HepG2 (cell line): ENCODE results near the gene PLCB1. TPM values are rescaled to one million over a fixed set of nuclear protein-coding genes. Genes with fewer than 3 reads are reported as not detected.

ENCODE experiments used
- ATAC-seq: fragments of 200-7000 bp; cut with Tn5 transposase; 3 replicates; pipeline ENCODE4 v1.9.1; 2020; ENCODE audit warnings: mild to moderate bottlenecking, moderate library complexity
- BruUV-seq: library from RNA; stranded (reverse); fragments of 400-500 nt; replicated peaks from 2 replicates; lab custom pipeline; 2021; lab: Mats Ljungman, UMichigan
- CTCF ChIA-PET: fragments of 300-600 bp; formaldehyde crosslinking; extraction: SDS; loops from one replicate; lab custom pipeline; 2021; ENCODE audit warnings: low total read pairs, inconsistent platforms, low intra/inter-chr PET ratio; lab: Yijun Ruan, JAX
- POLR2A ChIA-PET: fragments of 350-600 bp; sonication (Branson Sonifier 250); formaldehyde crosslinking; loops from one replicate; lab custom pipeline; 2020; ENCODE audit warnings: antibody characterized with exemption, inconsistent platforms; lab: Yijun Ruan, JAX
- DNase-seq: peaks from one replicate; pipeline ENCODE4 v3.0.0-alpha.2; 2015; ENCODE audit warnings: low spot score
- FAIRE-seq: peaks from 3 replicates; lab custom pipeline; 2011; peaks lifted over from hg19 to GRCh38; lab: Jason Lieb, UNC
- H2AFZ ChIP-seq: one replicate; pipeline ENCODE4 v1.6.1; 2011; ENCODE audit warnings: low read length, inconsistent platforms
- H3K27ac ChIP-seq: fragments of 300-600 bp; 3 replicates; pipeline ENCODE4 v1.8.0; 2011; ENCODE audit warnings: mixed run types, mild to moderate bottlenecking, mixed read lengths, low read length, inconsistent platforms; ENCODE audit not compliant: insufficient read depth; ENCODE audit errors: extremely low read length
- H3K27me3 ChIP-seq, 2 experiments: fragments of 200-600 bp in 1 of 2; 2 replicates in 1 of 2; 3 replicates in 1 of 2; pipeline versions ENCODE4 v1.6.0 to v1.8.0; 2011; ENCODE audit warnings: low read length in 2 of 2, mild to moderate bottlenecking in 2 of 2, moderate library complexity in 2 of 2, inconsistent platforms in 1 of 2; ENCODE audit not compliant: insufficient read depth in 2 of 2, control insufficient read depth in 1 of 2
- H3K36me3 ChIP-seq, 2 experiments: fragments of 200-600 bp in 1 of 2; replicated peaks in 1 of 2; 2 replicates in 1 of 2; 3 replicates in 1 of 2; pipeline versions ENCODE4 v1.5.1 to v1.8.0; 2011; ENCODE audit warnings: low read length in 2 of 2, inconsistent platforms in 1 of 2; ENCODE audit not compliant: insufficient read depth in 2 of 2, control insufficient read depth in 1 of 2
- H3K4me1 ChIP-seq: 2 replicates; pipeline ENCODE4 v1.5.1; 2012; ENCODE audit warnings: low read length, inconsistent platforms; ENCODE audit not compliant: insufficient read depth
- H3K4me2 ChIP-seq: 2 replicates; pipeline ENCODE4 v1.6.0; 2011; ENCODE audit warnings: low read depth, low read length, inconsistent platforms
- H3K4me3 ChIP-seq, 3 experiments: fragments of 200-600 bp in 1 of 3; sonication (generic), shearing (Covaris generic) in 1 of 3; replicated peaks in 1 of 3; 2 replicates each; pipeline ENCODE4 v1.5.1; 2011 to 2016; ENCODE audit warnings: low read length in 3 of 3, inconsistent platforms in 2 of 3, low read depth in 2 of 3, mild to moderate bottlenecking in 2 of 3, control low read depth in 1 of 3, mixed read lengths in 1 of 3; ENCODE audit not compliant: insufficient read depth in 1 of 3
- H3K79me2 ChIP-seq: one replicate; pipeline ENCODE4 v1.6.1; 2011; ENCODE audit warnings: low read length, inconsistent platforms; ENCODE audit not compliant: insufficient read depth
- H3K9ac ChIP-seq: 2 replicates; pipeline ENCODE4 v1.6.0; 2011; ENCODE audit warnings: mild to moderate bottlenecking, low read depth, low read length, inconsistent platforms; ENCODE audit not compliant: insufficient read depth
- H3K9me3 ChIP-seq: 2 replicates; pipeline ENCODE4 v1.5.1; 2012; ENCODE audit warnings: mild to moderate bottlenecking, low read length
- H4K20me1 ChIP-seq: 2 replicates; pipeline ENCODE4 v1.6.0; 2011; ENCODE audit warnings: inconsistent platforms, mild to moderate bottlenecking, low read length, moderate library complexity; ENCODE audit not compliant: insufficient read depth
- FOXO1 ChIP-seq: sonication (generic); formaldehyde crosslinking; IDR thresholded peaks from 2 replicates; pipeline ENCODE4 v1.4.0; 2020; ENCODE audit warnings: missing genetic modification reagents
- HOXA3 ChIP-seq: sonication (generic); formaldehyde crosslinking; IDR thresholded peaks from 2 replicates; pipeline ENCODE4 v1.5.0; 2020; ENCODE audit warnings: missing genetic modification reagents
- PRDM15 ChIP-seq: sonication (generic); formaldehyde crosslinking; IDR thresholded peaks from 2 replicates; pipeline ENCODE4 v1.4.0; 2020; ENCODE audit warnings: missing genetic modification reagents
- ZBTB3 ChIP-seq: sonication (generic); formaldehyde crosslinking; IDR thresholded peaks from 2 replicates; pipeline ENCODE4 v1.4.0; 2020; ENCODE audit warnings: low read depth, mild to moderate bottlenecking, moderate library complexity, missing genetic modification reagents, borderline replicate concordance
- ZFAT ChIP-seq: sonication (generic); formaldehyde crosslinking; conservative IDR thresholded peaks from 2 replicates; pipeline ENCODE4 v1.8.1; 2023; ENCODE audit warnings: missing genetic modification reagents, inconsistent platforms
- ZNF143 ChIP-seq: sonication (generic); formaldehyde crosslinking; IDR thresholded peaks from 2 replicates; pipeline ENCODE4 v1.4.0; 2020; ENCODE audit warnings: missing genetic modification reagents
- ZNF468 ChIP-seq: sonication (generic); formaldehyde crosslinking; IDR thresholded peaks from 2 replicates; pipeline ENCODE4 v1.8.0; 2022; ENCODE audit warnings: mild to moderate bottlenecking, moderate library complexity, missing genetic modification reagents
- ZNF615 ChIP-seq: sonication (generic); formaldehyde crosslinking; IDR thresholded peaks from 2 replicates; pipeline ENCODE4 v1.5.0; 2020; ENCODE audit warnings: mild to moderate bottlenecking, missing genetic modification reagents, borderline replicate concordance
- ZNF710 ChIP-seq: sonication (generic); formaldehyde crosslinking; IDR thresholded peaks from 2 replicates; pipeline ENCODE4 v1.5.0; 2020; ENCODE audit warnings: mild to moderate bottlenecking, missing genetic modification reagents, borderline replicate concordance
- ZNF768 ChIP-seq: sonication (generic); formaldehyde crosslinking; IDR thresholded peaks from 2 replicates; pipeline ENCODE4 v1.4.0; 2020; ENCODE audit warnings: missing genetic modification reagents
- ZNF780A ChIP-seq: sonication (generic); formaldehyde crosslinking; IDR thresholded peaks from 2 replicates; pipeline ENCODE4 v1.8.0; 2022; ENCODE audit warnings: mild to moderate bottlenecking, missing genetic modification reagents, moderate library complexity
- in situ Hi-C: cut with HindIII; loops from 2 replicates; pipeline ENCODE4 v1.10.0; 2017; ENCODE audit warnings: low pct_unique_long_range_greater_than_20kb; ENCODE audit not compliant: extremely low pct_ligation_motif_present
- intact Hi-C: fragments of 100-400 bp; cut with micrococcal nuclease; formaldehyde crosslinking; loops from one replicate; pipeline ENCODE4 v1.10.0; 2022; ENCODE audit not compliant: unreplicated experiment
- polyA plus RNA-seq, 8 experiments: library from polyadenylated mRNA; depleted of rRNA in 3 of 8; stranded (reverse) in 7 of 8; unstranded in 1 of 8; fragments of >200 nt; fragmentation: Illumina TruSeq in 4 of 8; extraction: Trizol in 4 of 8; gene quantifications; 2 replicates each; pipeline versions ENCODE4 v1.2.1 to v1.2.3, GENCODE V29; 2011 to 2016; ENCODE audit warnings: low read depth in 4 of 8, missing spikeins in 1 of 8, mixed read lengths in 1 of 8; ENCODE audit not compliant: insufficient read depth in 1 of 8
- total RNA-seq, 5 experiments: library from RNA; depleted of rRNA; stranded (reverse); fragments of >200 nt; fragmentation: Illumina TruSeq; extraction: Trizol; gene quantifications; 2 replicates each; pipeline ENCODE4 v1.2.3, GENCODE V29; 2016; ENCODE audit warnings: low read depth in 1 of 5

Gene PLCB1
- total and polyA plus RNA-seq, 2 of the 13 experiments (the other 11 are each of a cell fraction or from before 2014, with no cell fraction given), result 42.4 to 55.9 TPM

- peaks cover 0 to 1% of the 10 kb centered on the region in 2 experiments; a peak in 1 of 5 replicates for H3K36me3 ChIP-seq
- no peaks in the 10 kb centered on the region for H3K9me3 ChIP-seq
- no peaks in the 10 kb centered on the region for H3K79me2 ChIP-seq
- H3K4me3 ChIP-seq, result no peak overlapping the region
- POLR2A ChIA-PET, result no interaction called here
- no peak overlapping the region for H3K27ac ChIP-seq
- FAIRE-seq (no peak), ATAC-seq (no peak), DNase-seq (no peak)
- intact Hi-C loops, result no loop called here
- in situ Hi-C loops, result no loop called here
- CTCF ChIA-PET, result no interaction called here
- H4K20me1 ChIP-seq, result no peaks in the 10 kb centered on the region
- 0 out of 2 replicates have a peak, but pooled peaks cover 6% of the 10 kb centered on the region for H3K4me1 ChIP-seq
- BruUV-seq, result no TSS peak
- H3K4me2 ChIP-seq, result no peak overlapping the region
- H3K27me3 ChIP-seq, result no peaks in the 10 kb centered on the region
- no peak overlapping the region for H2AFZ ChIP-seq
- H3K9ac ChIP-seq, result no peak overlapping the region
- TF ChIP-seq ZNF143 (CRISPR knock-in tag), result no peak
- no peak for TF ChIP-seq ZBTB3 (CRISPR knock-in tag)
- TF ChIP-seq ZFAT, result no peak
- no peak for TF ChIP-seq ZNF780A
- TF ChIP-seq ZNF768 (CRISPR knock-in tag), result no peak
- TF ChIP-seq HOXA3 (CRISPR knock-in tag), result no peak
- TF ChIP-seq ZNF468, result no peak
- no peak for TF ChIP-seq ZNF615 (CRISPR knock-in tag)
- no peak for TF ChIP-seq ZNF710 (CRISPR knock-in tag)
- TF ChIP-seq FOXO1 (CRISPR knock-in tag), result no peak
- no peak for TF ChIP-seq PRDM15
These were observed 441.6 kb downstream of the PLCB1 start for GRCh38 chr20:8573686-8574085.
